ENCODE results near the gene PAX5.

DNA sequence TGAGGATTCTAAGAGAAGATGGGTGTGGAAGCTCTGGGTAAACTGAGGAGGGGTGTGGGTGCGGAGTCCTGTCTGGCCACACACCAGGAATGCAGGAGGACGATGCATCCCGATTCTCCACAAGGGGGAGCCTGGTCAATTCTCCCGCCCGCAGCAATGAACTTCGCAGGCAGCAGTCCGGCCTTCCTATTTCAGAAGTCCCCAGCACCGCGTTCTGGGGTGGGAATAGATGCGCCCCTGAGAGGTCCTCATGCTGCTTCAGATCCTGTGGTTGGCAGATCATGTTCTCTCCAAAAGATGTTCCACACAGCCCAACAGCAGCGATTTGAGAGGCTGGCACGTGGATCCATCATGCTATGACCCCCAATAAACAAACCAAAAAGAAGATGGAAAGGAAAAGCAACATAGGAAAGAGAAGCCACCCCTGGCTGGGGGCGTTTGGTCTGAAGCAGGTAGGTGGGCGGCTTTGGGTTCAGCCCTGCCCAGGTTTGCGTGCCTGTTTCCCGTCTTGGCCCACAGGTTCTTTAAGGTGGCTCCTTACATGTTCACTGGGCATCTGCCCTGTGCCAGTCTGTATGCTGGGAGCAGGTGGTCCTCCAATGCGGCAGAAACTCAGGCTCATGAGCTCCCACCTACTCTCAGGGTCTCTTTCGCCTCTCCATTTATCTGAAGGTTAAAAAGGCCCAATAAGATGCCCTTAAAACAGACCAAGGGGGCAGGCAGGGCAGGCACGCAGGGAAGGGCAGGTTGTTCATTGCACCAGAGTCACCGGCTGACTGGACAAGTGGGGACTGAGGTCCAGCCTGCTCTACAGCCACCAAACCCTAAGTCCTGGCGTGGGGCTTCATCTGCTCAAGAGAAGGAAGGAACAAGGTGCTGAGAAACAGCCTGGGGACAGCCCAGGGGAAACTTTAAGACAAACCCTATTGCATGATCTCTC, 171.6 kb downstream of the PAX5 start:
- TF ChIP-seq SIN3A (IDR thresholded peaks at IDR 0.05; ENCODE audit: borderline replicate concordance, insufficient read depth, low read length) = no peak
- no peak for TF ChIP-seq POLR2AphosphoS5 (IDR thresholded peaks at IDR 0.05; ENCODE audit: low read depth, low read length)

Measured in PFSK-1 (cell line).